Measurements from ENCODE around the gene CCDC85B.
A peak's percentile ranks its signal among the peaks of the same experiment; 100 is the strongest.
"Not testable (repeated sequence)": the region's sequence is repeated elsewhere in the genome, so short reads cannot be mapped to it uniquely, and the experiment has no call there.

Gene CCDC85B

DNA sequence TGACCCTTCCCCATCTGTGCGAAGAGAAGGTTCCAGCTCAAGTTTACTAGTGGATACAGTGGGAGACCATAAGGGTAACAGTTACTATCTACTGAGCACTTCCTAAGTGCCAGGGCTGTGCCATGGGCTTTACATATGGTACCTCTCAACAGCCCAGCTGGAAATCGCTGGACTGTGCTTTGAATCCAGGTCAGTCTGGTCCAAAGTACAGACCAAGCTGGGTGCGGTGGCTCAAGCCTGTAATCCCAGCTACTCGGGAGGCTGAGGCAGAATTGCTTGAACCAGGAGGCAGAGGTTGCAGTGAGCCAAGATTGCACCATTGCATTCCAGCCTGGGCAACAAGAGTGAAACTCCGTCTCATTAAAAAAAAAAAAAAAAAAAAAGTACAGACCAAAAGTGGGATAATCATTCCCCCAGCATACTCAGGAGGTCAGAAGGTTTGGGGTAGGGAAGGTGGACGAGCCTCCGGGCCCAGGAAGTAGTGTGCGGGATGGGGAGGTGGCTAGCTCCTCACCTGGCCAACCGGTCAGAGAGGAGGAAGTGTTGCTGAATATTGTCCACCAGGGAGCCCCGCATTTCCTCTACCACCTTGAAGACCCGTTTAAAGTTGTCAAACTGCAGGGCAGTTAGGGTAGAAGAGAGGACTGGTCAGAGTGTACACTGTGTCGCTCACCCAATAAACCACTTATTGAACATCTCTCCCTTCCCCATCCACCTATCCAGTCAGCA, 4.5 kb upstream of the CCDC85B start:
- DNase-seq: no peak

- DNase-seq: no peak
Observed at GRCh38 chr11:65886826-65887722, 3.4 kb upstream of the CCDC85B start.

DNA sequence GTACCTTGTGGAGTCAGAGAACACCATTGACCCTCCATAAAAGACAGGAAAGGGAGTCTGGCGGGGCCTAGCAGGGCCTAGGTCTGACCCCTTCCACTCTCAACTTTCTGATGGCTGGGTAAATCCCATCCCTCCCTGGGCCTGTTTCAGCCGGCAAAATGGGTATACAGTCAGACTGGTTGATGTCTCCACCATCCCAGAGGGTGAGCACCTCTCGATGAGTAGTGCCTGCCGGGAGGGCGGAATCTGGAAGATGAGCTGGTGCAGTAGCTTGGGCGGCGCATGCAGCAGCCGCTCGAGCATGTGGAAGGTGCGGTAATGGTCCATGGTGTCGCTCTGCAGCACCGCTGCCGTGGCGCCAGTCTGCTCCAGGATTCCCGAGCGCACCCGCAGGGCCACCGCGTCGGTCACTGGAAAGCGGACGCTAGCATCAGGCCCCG, 2.7 kb upstream of the CCDC85B start:
- DNase-seq: peak in 1 of 56 donors; percentile 58

DNA sequence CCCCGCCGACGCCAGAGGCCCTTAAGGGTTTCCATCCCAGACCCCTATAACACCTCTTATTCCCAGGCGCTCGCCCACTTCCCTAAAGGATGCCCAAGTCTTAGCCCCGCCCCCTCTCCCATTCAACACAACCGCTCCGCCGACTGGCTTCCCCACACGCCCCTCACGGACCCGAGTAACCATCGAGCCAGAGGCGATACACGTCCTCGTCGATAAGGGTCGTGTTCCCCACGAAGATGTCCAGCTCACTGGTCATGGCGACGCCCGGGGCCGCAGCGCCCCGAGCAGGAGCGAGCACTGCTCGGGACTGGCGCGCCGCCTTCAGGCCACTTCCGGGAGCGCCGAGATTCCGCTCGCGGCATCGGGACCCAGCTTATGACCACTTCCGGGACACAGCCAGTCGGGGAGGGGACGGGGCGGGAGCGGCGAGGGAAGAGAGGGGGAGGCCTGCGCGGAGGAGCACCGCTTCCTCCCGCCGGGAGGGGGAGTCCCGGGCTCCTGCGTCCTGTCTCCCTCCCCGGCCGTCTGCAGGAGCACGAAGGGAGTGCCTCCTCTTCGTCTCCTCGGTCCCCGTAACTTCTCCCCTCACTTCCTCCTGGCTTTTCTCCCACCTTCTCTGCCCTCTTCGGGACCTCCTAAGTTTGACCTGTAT, 2.2 kb upstream of the CCDC85B start, which contains the start of gene FIBP:
Gene FIBP (minus strand): TSS at position 309 of the 652 bp plus-strand sequence. CDS start 53 bp downstream, at position 256.
- peak; percentile 61 to 98 (median 95) for DNase-seq

GRCh38 chr11:65891219-65892136, 1.0 kb downstream of the CCDC85B start:
- DNase-seq: peak in 3 of 56 donors; percentile 25 to 55 (median 41)

DNA sequence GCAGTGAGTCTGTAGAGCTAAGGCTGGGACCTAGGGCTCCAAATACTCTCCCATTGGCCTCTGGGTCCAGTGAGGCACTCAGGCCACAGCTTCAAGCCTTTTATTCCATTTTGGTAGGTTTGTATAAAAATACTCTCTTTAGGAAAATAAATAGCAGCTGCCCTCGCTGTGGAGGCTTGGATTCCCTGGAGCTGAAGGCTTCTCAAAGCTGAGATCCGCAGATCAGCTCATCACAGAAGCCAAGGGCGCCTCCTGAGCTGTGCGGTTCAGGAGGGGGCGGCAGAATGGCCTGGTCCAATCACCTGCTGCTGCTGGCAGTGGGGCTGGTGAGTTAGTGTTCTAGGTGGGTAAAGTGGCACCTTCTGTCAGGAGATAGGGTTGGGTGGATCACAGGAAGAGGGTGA, 1.7 kb downstream of the CCDC85B start:
- not testable (repeated sequence) for DNase-seq

DNA sequence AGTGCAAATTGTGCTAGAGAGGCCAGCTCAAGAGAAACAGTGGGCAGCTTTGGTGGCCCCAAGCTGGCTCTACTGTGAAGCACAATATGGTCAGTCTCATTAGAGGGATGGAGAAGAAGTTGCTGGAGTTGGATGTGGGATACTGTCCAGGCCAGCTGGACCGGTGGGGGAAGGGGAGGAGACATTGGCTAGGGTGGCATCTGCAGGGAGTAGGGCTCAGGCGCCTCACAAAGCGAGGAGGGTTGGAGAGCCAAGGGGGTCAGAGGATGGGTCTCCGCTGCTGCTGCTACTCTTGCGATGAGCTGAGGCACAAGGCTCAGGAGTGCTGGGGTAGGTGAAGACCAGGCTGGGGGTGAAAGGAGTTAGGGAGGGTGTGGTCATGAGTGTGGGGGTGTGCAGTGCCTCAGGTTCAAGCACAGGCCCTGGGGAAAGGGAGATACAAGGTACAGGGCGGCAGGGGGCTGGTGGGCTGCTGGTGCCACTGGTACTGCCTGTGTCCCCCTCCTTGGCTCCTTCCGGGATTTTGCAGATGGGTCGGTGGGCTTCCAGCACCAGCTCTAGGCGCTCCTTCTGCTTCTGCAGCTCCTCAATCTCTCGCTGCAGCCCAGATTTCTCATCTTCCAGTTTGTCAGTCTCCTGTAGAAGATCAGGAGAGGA, 2.3 kb downstream of the CCDC85B start:
- peak in 6 of 56 donors; percentile 19 to 56 (median 33) for DNase-seq

DNA sequence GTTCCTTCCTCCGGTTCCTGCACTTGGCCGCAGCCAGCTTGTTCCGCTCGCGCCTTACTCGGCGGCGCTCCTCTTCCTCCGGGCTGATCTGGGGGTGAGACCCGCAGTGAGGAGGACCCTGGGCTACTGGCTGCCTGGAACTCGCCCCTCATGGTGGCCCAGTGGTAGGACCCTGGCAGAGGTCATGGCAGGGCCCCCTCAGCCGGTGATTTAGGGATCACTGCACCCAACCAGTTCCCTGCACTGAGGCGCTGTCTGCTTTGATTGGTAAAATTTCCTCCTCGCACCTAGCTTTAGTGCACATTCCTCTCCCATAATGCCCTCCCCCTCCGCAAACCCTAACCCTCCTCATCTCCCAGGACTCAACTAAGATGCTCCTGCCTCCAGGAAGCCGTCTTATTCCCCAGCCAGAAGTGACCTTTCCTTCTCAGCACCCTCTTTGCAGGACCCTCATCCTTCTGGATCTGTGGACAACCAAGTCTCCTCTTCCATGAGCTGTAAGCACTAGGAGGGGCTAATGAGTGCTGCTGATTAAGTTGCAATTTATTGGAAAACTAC, 3.6 kb downstream of the CCDC85B start:
- peak in 2 of 56 donors; percentile 17 to 33 for DNase-seq

DNA sequence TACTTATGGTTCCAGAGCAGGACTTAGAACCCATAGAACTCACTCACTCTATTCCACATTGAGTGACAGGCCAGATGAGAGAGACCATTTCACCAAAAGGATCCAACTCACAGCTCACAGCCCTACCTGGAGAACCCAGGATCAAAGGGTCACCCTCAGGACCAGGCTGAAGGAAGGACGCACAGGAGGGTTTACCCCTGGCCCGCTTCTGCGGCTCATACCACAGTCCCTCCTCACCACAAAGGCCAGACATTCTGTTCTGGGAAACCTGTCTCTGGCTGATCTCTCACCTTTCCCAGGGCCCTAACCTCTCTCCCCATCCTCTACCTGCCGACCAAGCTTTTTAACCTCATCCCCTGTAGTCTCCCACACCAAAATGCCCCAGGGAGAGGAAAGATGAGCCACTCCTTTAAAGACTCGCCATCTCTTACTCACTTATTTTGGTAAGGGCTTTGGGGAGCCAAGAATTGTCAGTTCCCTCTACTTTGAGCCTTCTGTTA, 5.1 kb downstream of the CCDC85B start:
- DNase-seq: no peak

- DNase-seq: no peak
Observed at GRCh38 chr11:65896034-65896999, 5.8 kb downstream of the CCDC85B start.

DNA sequence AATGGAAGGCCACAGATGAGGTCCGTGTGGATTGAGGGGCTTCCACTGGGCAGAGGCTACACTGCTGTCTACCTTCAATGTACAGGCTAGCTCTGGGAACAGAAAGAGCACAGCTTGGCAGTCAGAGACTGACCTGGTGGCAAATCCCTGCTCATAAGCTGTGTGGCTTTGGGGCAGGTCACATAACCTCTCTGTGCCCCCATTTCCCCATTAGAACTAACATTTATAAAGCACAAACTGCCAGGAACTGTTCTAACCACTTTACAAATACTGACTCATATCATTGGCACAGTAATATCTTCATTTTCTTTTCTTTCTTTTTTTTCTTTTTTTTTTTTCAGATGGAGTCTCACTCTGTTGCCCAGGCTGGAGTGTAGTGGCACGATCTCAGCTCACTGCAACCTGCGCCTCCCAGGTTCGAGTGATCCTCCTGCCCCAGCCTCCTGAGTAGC, 6.6 kb downstream of the CCDC85B start:
- DNase-seq: no peak

GRCh38 chr11:65898656-65899355, 8.3 kb downstream of the CCDC85B start:
- no peak for DNase-seq

DNA sequence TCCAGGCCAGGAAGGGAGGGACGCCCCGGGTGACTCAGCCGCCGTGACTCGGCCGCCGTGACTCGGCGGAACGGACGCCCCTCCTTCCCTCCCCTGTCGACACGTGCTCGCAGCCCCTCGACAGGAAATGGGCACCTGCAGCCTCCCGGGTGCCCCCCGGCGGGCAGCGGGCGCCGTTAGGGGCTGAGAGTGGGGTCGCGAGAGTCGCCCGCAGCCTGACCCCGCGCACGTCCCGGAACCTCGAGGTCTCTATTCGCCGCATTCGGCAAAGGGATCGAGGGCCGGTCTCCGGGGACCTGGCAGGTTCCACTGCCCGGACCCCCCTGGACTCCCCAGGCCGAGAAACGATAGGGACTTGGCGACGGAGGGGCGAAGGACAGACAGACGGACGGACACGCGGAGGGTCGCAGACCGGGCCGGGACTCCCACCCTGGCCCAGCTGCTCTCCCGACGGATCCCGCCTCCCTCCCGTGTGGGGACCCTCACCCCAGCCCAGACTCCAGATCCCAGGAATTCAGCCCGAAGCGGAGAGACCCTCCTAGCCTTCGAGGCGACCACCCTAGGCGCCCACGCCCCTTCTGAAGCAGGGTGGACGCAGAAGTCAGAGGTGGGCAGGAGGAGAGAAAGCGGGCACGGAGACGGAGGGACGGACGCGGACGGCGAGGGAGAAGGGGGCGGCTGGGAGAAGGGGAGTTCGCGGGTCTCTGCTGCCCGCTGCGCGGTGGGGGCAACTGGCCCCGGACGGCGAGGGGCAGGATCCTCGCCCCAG, 9.1 kb downstream of the CCDC85B start:
- no peak for DNase-seq

DNA sequence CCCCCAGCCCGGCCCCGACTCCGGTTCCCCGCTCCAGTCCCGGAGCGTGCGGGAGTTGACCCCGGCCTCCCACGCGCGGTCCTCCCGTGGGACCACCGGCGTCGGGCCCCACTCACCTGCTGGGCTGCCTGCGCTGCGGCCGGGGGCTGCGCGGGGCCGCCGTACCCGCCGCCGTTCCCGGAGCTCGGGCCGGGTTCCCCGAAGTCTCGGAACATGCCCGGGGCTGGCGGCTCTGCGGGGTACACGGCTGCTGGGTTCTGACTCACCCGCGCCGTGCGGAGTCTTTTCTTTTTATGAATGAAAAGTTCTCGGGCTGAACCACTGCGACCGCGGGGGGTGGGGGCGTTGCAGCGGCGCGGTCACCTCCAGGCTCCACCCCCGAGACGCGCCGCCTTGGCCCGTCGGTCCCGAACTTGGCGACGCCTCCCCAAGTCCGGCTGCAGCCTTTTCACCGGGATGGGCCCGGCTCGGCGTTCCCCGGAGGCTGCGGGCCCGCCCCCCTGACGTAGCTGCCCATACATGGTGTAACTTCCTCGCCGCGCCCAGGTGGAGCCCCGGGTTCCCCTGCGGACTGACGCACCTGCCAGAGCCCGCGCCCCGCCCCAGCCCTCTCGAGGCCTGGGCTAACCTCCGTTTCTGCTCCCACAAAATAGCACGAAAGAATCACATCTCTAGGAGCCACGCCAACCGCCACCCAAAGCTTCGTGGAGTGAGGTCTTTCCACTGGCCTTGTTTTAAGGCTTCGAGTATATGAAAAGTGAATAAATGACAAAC, 9.8 kb downstream of the CCDC85B start, which contains the start of gene FOSL1:
Gene FOSL1 (minus strand): TSS at position 264 of the 774 bp plus-strand sequence. CDS start 49 bp downstream, at position 215.
- DNase-seq: peak in 30 of 56 donors; percentile 15 to 80 (median 48)

GRCh38 chr11:65900899-65901180, 10.4 kb downstream of the CCDC85B start:
- DNase-seq: no peak

DNA sequence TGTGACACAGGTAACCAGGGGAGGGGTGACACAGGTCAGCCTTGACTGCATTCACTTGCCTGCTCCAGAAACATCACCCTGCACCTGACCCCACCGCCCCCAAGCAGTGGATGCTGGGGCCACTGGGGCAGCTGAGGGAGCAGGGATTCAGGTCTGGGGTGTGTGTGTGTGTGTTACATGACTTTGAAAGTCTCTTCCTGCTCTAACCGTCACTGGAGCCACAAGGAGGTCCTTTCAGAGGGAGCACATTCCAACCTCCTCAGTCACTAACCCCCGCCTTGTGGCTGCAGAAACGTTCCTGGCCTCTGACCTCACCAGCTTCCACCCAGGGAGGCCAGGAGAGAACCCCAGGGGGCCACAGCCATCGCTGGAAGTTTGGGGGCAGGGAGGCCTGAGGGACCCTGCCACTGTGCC, 12.6 kb downstream of the CCDC85B start:
- no peak for DNase-seq

Data from amygdala (tissue), 56 donors.